GM21529 (cell line): Measurements from ENCODE around the gene GALNT5.

Experiments
- ATAC-seq: cut with Tn5 transposase; IDR thresholded peaks from one replicate; pipeline ENCODE4 v1.9.1; 2021; ENCODE audit not compliant: unreplicated experiment

The GALNT5 gene

DNA sequence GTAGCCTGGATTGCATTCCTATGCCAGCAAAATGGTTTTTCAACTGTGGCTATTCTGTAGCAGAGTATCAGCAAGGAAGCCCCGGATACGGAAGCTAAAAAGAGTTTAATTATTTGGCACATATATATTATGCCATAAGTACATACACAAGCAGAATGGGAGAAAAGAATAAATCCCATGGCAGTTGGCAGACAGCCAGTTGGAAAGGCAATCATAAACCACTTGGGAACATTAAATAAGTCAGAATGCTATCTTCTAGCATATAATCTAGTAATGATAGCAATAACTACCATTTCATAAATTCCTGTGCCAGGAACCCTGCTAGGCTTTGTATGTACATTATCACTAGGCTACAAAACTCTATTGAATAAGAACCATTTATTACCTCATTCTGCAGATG is 26.0 kb downstream of the GALNT5 start:
- ATAC-seq, result no peak

DNA sequence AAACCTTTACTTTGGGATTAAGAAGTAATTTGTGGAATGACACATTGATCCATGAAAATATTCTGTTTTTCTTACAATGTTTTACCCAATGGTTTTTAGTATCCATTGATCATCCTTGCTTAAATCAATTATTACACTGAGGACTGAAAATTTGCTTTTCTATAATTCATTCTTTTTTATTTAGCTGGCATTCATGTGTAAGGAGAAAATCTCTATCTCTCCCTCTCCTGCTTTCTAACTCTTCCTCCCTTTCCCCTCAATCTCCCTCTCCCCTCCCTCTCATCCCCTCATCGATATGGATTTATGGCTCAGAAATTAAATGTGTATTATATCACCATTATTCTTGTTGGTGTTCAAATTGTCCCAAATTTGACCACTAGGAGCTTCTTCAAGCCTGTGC is 29.7 kb downstream of the GALNT5 start:
- ATAC-seq, result no peak

- ATAC-seq, result no peak
These were observed 33.0 kb downstream of the GALNT5 start for GRCh38 chr2:157290525-157290924.

DNA sequence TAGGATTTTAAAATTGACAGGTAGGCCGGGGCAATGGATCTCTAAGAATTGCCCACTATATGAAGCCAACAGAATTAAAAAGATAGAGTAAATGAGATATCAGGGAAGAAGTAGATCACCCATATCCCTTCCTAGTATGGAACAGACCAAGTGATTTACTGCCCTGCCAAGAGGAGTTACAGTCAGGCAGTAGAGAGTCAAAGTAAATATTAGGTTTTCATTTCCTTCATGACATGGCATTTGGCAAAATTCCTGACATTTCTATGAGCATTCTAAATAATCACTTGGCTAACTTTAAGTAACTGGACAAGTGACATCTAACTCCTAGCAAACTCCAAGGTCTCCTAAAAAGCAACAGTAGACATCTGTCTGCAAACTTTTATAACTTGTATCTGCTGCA is 33.5 kb downstream of the GALNT5 start:
- no peak for ATAC-seq

DNA sequence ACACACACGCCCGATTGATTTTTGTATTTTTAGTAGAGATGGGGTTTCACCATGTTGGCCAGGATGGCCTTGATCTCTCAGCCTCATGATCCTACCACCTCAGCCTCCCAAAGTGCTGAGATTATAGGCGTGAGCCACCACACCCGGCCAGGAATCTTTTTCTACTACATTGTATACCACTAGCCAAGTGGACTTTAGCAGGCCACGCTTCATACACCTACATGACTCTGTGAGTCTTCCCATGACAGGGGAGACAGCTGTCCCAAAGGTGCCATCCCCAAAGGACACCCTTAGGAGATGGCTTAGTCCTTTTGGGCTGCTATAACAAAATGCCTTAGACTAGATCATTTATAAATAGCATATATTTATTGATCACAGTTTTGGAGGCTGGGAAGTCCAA is 35.3 kb downstream of the GALNT5 start:
- ATAC-seq, result no peak

GRCh38 chr2:157296490-157296889 is 39.0 kb downstream of the GALNT5 start:
- ATAC-seq, result no peak

GRCh38 chr2:157296958-157297357 is 39.5 kb downstream of the GALNT5 start:
- ATAC-seq, result no peak

DNA sequence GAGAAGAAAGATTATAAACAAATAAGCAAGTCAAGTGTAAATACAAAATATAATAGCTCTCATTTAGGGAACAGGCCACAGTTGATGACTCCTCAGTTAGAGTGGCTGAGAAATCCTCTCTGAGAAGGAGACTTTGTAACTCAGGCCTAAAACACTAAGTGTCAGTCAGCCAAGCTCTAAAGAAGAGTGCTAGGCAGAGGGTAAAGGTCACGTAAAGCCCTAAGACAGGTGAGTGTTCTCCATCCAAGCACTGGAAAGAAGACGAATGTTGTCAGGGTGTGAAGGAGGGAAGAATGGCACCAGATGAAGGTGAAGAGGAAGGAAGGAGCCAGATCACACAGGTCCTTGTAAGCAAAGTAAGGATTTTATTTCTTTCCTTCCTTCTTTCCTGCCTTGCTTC is 43.8 kb downstream of the GALNT5 start:
- ATAC-seq, result no peak

DNA sequence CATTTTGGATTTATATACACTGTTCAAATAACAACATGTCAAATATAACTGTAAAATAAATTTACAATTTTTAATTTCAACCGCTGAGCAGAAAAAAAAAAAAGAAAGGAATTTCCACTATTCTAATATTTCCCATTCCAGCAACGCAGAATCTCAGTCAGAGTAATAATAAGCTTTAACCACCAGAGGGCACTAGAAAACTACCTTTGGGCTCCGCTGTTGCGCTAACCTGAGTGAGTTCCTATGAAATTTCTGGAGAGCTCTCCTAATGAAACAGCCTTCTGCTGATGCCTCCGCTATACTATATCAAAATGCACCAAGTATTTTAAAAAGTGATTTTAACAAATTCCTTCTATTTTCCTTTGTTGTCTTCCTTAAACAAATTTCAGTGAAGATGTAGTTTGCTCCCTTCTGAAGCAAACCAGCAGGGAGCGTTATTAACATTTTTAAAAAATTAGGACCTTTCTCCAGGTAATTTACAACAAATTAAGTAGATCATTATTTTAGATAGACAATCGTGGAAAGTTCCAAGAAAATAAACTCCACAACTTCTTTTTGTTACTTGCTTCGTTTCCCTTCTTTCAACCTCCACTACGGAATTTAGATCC is 45.1 kb downstream of the GALNT5 start:
- ATAC-seq, result peak; percentile 83

GRCh38 chr2:157303612-157304011 is 46.1 kb downstream of the GALNT5 start:
- ATAC-seq, result no peak

GRCh38 chr2:157304811-157305722 is 47.6 kb downstream of the GALNT5 start:
- ATAC-seq, result no peak

GRCh38 chr2:157305723-157306110 is 48.2 kb downstream of the GALNT5 start:
- ATAC-seq, result no peak

DNA sequence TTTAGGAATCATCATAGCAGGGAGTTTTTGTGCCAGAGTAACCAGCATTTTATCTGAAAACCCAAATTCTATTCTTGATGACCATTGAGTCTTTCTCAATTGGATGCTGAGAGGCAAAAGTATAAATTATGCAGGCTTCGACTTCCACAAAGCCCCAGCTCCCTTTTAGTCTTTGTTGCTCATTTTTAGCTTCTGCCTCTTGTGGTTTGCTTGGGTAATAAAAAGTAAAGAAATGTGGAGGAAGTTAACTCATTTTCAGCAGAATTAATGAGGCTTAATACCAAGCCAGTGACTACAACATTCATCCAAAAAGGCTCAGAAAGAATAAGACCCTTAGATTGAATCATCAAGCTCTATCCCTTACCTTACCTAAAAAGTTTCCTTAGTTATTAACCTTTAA is 49.5 kb downstream of the GALNT5 start:
- ATAC-seq, result no peak

GRCh38 chr2:157309878-157310277 is 52.4 kb downstream of the GALNT5 start:
- no peak for ATAC-seq

DNA sequence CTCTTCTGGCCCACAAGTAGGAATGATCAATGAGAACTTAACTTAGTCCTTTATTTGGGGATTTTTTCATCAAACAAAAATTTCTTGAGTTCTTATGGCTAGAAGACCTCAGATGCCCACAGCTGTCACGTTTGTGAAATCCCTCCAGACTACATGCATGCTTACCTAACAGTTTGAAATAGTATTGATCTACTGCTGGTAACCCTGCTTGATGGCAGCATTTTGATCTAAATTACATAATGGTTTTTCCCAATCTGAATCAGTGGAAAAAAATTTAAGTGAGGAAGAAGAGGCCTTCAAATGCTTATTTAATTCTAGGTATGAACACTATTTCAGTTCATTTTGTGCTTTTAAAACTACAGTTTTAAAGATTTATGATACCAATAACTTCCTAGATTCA is 54.2 kb downstream of the GALNT5 start:
- no peak for ATAC-seq

- ATAC-seq, result no peak
These were observed 55.5 kb downstream of the GALNT5 start for GRCh38 chr2:157312866-157313486.

GRCh38 chr2:157315901-157316300 is 58.4 kb downstream of the GALNT5 start:
- ATAC-seq, result no peak

GRCh38 chr2:157318884-157319283 is 61.4 kb downstream of the GALNT5 start:
- no peak for ATAC-seq

DNA sequence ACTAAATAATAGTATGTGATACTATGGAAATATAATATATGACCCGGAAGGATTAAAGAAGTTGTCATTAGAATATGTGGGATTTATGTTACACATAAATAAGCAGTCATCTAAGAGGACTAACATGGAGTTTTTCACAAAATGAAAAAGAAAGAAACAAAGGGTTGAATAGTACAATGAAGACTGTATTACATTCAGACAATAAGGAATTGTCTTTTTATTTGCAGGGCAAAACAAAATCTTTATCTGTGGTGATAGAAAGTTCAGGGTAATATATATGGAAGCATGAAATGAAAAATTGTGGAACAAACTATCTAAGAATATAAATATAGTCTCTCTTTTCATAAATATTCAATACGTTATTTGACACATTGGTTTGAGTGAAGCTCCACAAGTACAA is 62.3 kb downstream of the GALNT5 start:
- ATAC-seq, result no peak

DNA sequence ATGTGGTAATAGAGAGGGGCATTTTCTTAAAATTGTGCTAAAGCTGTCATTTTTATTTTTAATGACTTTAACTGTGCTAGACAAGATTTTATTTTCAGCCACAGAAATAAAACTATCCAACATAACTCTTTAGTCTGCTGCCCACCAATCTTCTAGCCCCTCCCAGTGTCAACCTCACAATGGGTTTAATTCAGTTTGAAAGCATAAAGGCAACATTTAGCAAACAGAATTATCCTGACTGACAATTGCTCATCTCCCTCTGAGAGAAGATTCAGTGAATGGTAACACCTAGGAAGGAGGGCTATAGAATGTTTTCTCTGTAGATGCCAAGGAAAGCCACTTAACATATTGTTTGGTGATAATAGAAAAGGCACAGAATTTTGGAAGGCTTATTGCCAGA is 62.9 kb downstream of the GALNT5 start:
- ATAC-seq, result no peak

- no peak for ATAC-seq
These were observed 64.0 kb downstream of the GALNT5 start for GRCh38 chr2:157321466-157321865.

- no peak for ATAC-seq
These were observed 64.9 kb downstream of the GALNT5 start for GRCh38 chr2:157322432-157322831.
